B cell (primary cell): ENCODE results near the gene OLIG2.

ENCODE experiments used
- CTCF ChIP-seq: fragments of 200-600 bp; IDR thresholded peaks from one replicate; pipeline ENCODE4 v1.8.0; 2022; ENCODE audit warnings: antibody characterized with exemption, mild to moderate bottlenecking
- EZH2 ChIP-seq: IDR thresholded peaks from 2 replicates; pipeline ENCODE4 v1.6.1; 2012; ENCODE audit warnings: borderline replicate concordance, low read depth, mild to moderate bottlenecking, moderate library complexity, low read length; ENCODE audit not compliant: insufficient read depth, poor library complexity, severe bottlenecking

GRCh38 chr21:33046455-33046854 lies 20.7 kb downstream of the OLIG2 start:
- TF ChIP-seq CTCF = no peak
- no peak for TF ChIP-seq EZH2
